Measurements from ENCODE around the gene NPIPB2. TPM values are rescaled to one million over a fixed set of nuclear protein-coding genes. Genes with fewer than 3 reads are reported as not detected.
"Not testable (repeated sequence)": the region's sequence is repeated elsewhere in the genome, so short reads cannot be mapped to it uniquely, and the experiment has no call there.

NPIPB2 gene
- total RNA-seq, 1 experiment from 2014 or later = 0.53 TPM

DNA sequence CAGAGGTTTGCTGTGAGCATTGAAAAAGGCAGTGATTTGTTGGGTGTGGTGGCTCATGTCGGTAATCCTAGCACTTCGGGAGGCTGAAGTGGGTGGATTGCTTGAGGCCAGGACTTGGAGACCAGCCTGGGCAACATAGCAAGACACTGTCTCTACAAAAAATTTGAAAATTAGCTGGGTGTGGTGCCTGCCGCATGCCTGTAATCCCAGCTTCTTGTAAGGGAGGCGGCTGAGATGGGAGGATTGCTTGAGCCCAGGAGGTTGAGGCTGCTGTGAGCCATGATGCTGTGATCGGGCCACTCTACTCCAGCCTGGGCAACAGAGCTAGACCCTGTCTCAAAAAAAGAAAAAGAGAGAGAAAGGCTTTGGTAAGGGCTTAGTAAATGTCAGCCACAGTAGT is 7.0 kb upstream of the NPIPB2 start:
- Histone ChIP-seq H3K4me1 (replicated peaks) (no peaks in the 10 kb centered on the region), H3K9me3 (replicated peaks) (no peaks in the 10 kb centered on the region), H3K4me3 (no peak overlapping the region), H3K36me3 (no peaks in the 10 kb centered on the region), H3K27me3 (replicated peaks) (no peaks in the 10 kb centered on the region), H3K27ac (no peak overlapping the region)
- DNase-seq (ENCODE audit: low read depth in 1 of 2, low spot score in 2 of 2) = no peak

DNA sequence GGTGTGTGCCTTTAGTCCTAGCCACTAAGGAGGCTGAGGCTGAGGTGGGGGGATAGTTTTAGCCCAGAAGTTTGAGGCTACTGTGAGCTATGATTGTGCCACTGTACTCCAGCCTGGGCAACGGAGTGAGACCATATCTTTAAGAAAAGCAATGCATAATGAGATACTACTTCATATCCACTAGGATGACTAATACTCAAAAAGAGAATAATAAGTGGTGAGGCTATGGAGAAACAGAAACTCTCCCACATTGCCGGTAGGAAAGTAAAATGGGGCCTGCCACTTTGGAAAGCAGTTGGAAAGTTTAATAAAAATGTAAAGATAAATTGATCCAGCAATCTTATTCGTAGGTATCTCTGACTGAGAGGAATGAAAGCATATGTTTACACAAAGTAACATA is 4.6 kb upstream of the NPIPB2 start:
- Histone ChIP-seq H3K36me3 (no peaks in the 10 kb centered on the region), H3K4me1 (replicated peaks) (no peaks in the 10 kb centered on the region), H3K9me3 (replicated peaks) (no peaks in the 10 kb centered on the region), H3K27me3 (replicated peaks) (no peaks in the 10 kb centered on the region), H3K4me3 (no peak overlapping the region), H3K27ac (no peak overlapping the region)
- DNase-seq (ENCODE audit: low read depth in 1 of 2, low spot score in 2 of 2) = no peak

GRCh38 chr16:11927350-11927749 is 14.5 kb downstream of the NPIPB2 start:
- not testable (repeated sequence) for H3K4me1 ChIP-seq (replicated peaks); H3K4me3 ChIP-seq; H3K27me3 ChIP-seq (replicated peaks); H3K9me3 ChIP-seq (replicated peaks); H3K27ac ChIP-seq; DNase-seq (ENCODE audit: low read depth in 1 of 2, low spot score in 2 of 2); H3K36me3 ChIP-seq

- not testable (repeated sequence) for H3K4me3 ChIP-seq; H3K4me1 ChIP-seq (replicated peaks); H3K36me3 ChIP-seq; H3K27me3 ChIP-seq (replicated peaks); DNase-seq (ENCODE audit: low read depth in 1 of 2, low spot score in 2 of 2); H3K9me3 ChIP-seq (replicated peaks); H3K27ac ChIP-seq
These were observed 17.8 kb downstream of the NPIPB2 start for GRCh38 chr16:11924046-11924445.

- H3K9me3 ChIP-seq (replicated peaks) = peaks cover 6% of the 10 kb centered on the region
- H3K27me3 ChIP-seq (replicated peaks) = no peaks in the 10 kb centered on the region
- DNase-seq (ENCODE audit: low read depth in 1 of 2, low spot score in 2 of 2) = peak; percentile 57
- peaks cover 20% of the 10 kb centered on the region for H3K4me1 ChIP-seq (replicated peaks)
- H3K36me3 ChIP-seq = peaks cover 28% of the 10 kb centered on the region
- H3K4me3 ChIP-seq = peak overlapping the region; percentile 94
- H3K27ac ChIP-seq = peak overlapping the region; percentile 45
These were observed 25.1 kb downstream of the NPIPB2 start for GRCh38 chr16:11916524-11917285.

DNA sequence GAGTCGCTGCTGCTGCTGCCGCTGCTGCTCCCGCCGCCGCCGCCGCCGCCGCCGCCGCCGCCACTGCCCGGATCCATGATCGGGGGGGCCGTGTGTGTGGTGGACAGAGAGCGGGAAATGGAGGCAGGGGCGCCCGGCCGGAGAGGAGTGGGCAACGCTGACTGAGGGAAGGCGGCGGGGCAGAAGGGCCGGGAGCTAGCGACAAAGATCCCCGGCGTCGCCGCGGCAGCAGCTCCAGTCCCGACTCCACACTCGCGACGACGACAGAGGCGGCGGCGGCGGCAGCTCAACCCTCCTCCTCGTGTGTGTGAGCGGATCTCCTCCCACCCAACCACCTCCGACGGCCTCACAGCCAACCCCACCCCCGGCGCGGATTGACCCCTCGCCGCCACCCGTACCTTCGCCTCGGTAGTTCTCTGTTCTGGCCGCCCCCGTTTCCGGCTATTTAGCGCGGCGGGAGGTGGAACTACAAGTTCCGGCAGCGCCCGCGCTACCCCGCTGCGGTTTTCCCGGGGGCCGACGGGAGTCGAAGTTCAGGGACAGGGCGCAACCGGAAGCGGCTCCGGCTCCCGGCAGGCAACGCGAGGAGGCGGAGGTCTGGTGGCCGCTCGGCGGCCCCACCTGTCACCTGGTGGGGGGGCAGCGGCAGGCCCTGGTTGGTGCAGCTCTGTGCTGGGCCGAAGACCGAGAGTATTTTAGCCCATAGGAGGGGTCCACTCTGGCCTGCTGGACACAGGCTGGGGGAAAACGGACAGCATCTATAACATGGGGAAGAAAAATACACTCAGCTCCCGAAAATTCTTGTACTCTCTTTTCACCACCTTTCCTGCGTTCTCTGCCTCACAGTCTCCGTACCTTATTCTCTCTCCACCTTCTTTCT is 26.0 kb downstream of the NPIPB2 start, which contains the start of gene GSPT1:
GSPT1 (minus strand) TSS at position 313 of the 880 bp plus-strand sequence; CDS start at position 77, 236 bp downstream.
- Histone ChIP-seq H3K4me1 (replicated peaks) (peaks cover 20% of the 10 kb centered on the region), H3K36me3 (peaks cover 28% of the 10 kb centered on the region), H3K4me3 (peak within 1 kb of the TSS; percentile 94), H3K9me3 (replicated peaks) (peaks cover 6% of the 10 kb centered on the region), H3K27me3 (replicated peaks) (no peaks in the 10 kb centered on the region), H3K27ac (peak within 1 kb of the TSS; percentile 80)
- peak; percentile 98 to 99 for DNase-seq (ENCODE audit: low read depth in 1 of 2, low spot score in 2 of 2)

- peak overlapping the region; percentile 80 for H3K27ac ChIP-seq
These were observed 26.7 kb downstream of the NPIPB2 start for GRCh38 chr16:11915114-11915643.

DNA sequence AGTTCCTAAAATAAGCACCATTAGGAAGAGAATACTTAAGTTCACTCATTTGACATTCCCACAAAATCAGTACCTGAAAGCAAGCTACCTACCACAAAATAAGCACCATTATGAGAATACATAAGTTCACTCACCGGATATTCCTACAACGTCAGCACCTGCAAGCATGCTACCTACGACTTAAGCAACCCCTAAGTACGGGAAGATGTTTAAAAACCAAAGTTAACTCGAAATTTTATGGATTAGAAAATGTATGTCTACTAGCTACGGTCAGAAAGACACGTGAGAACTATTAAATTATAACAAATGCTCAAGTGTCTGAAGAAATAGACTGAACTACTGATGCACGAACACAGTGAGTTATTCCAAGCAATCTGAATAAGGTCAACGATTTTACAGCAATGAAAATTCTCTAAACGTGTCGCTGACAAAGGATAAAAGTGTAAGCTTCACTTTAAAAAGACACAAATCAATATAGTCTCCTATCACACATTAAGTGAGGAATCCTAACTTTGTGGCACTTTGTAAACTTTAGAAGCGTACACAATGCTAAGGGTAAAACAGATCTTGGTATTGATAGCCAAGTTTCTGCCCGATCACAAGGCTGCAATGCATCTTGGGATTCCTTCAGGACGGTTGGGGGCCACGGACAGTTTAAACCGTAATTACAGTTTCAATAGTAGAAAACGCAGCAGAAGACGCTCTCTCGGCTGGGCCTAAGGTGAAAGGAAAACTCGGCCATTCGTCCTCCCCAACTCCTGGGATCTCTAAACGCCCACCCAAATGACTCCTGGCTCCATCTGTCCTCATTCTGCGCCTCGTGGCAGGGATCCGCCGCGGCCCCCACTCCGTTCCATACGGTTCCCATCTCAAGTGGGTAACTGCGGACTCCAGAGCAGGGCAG is 27.4 kb downstream of the NPIPB2 start:
- H3K27me3 ChIP-seq (replicated peaks) = no peaks in the 10 kb centered on the region
- H3K27ac ChIP-seq = peak overlapping the region; percentile 80
- H3K36me3 ChIP-seq = peaks cover 29% of the 10 kb centered on the region
- peaks cover 20% of the 10 kb centered on the region for H3K4me1 ChIP-seq (replicated peaks)
- H3K9me3 ChIP-seq (replicated peaks) = peaks cover 6% of the 10 kb centered on the region
- DNase-seq (ENCODE audit: low read depth in 1 of 2, low spot score in 2 of 2) = peak; percentile 51 to 52
- peak overlapping the region; percentile 94 for H3K4me3 ChIP-seq

More at GRCh38 chr16:11915114-11915643, 26.7 kb downstream of the NPIPB2 start:
- Histone ChIP-seq H3K4me1 (replicated peaks) (peaks cover 20% of the 10 kb centered on the region), H3K4me3 (peak overlapping the region; percentile 94), H3K36me3 (peaks cover 28% of the 10 kb centered on the region), H3K27me3 (replicated peaks) (no peaks in the 10 kb centered on the region), H3K9me3 (replicated peaks) (peaks cover 6% of the 10 kb centered on the region)
- DNase-seq (ENCODE audit: low read depth in 1 of 2, low spot score in 2 of 2) = no peak

DNA sequence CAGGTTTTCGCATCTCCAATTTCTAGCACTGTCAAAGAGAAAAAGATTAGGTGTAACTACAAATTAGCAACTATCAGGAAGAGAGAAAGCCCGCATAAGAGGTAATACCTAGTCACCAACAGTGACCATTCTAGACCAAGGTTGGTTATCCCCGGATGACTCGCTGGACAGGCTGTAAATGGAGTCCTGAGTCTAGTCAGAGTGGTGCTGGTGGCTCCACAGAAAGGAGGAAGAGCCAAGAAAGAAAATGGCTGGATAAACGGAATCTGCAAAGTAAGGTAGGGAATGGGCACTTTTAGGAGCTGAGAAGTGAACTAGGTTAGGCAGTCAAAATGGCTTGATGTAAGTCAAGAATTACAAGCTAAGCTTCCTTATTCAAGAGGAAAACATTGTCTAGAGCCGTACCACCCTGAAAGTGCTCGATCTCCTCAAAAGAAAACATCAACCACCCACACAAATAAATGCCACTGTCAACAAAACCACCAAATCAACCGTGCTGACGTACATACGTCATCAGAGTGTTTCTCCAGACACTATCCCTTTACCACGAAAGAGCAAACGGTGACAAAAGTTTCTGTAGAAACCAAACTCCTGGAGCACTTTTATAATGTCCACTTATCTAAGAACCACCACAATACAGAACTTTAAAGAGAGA is 28.3 kb downstream of the NPIPB2 start:
- Histone ChIP-seq H3K27me3 (replicated peaks) (no peaks in the 10 kb centered on the region), H3K36me3 (peaks cover 30% of the 10 kb centered on the region), H3K9me3 (replicated peaks) (peaks cover 6% of the 10 kb centered on the region), H3K4me3 (peak overlapping the region; percentile 94), H3K4me1 (replicated peaks) (peaks cover 20% of the 10 kb centered on the region), H3K27ac (0 out of 2 replicates have a peak overlapping the region, but pooled peaks have one; percentile 2)
- DNase-seq (ENCODE audit: low read depth in 1 of 2, low spot score in 2 of 2) = peak in 1 of 2 experiments; percentile 65

DNA sequence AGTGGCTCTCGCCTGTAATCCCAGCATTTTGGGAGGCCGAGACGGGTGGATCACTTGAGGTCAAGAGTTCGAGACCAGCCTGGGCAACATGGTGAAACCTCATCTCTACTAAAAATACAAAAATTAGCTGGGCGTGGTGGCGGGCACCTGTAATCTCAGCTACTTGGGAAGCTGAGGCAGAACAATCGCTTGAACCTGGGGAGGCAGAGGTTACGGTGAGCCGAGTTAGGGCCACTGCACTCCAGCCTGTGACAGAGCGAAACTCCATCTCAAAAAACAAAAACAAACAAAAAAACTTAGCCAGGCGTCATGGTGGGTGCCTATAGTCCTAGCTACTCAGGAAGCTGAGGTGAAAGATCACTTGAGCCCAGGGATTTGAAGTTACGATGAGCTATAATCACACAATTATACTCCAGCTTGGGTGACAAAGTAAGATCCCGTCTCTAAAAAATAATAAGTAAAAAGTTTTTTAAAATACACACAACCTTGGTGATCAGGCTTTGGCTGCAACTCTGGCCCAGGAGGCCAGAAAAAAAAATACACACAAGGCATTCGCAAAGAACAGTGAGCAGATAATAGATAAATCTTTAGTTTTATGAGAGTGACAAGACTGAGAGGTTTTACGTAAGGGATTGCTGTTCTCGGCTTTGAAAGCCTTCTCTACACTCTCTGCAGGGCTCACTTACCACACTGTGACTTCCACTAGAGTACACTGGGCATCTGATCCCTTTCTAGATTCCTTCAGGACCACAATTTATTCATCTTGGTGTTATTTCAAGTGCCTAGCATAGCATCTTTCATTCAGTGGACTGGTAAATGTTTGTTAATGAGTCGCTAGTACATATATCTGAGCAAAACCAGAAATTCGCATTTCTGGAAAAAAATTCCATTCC is 31.9 kb downstream of the NPIPB2 start:
- no peak overlapping the region for H3K4me3 ChIP-seq
- H3K27me3 ChIP-seq (replicated peaks) = no peaks in the 10 kb centered on the region
- peaks cover 51% of the 10 kb centered on the region for H3K36me3 ChIP-seq
- peaks cover 11% of the 10 kb centered on the region for H3K4me1 ChIP-seq (replicated peaks)
- H3K27ac ChIP-seq = no peak overlapping the region
- no peaks in the 10 kb centered on the region; the same call in 1 of the 2 replicates for H3K9me3 ChIP-seq (replicated peaks)
- no peak for DNase-seq (ENCODE audit: low read depth in 1 of 2, low spot score in 2 of 2)

- Histone ChIP-seq H3K4me1 (replicated peaks) (no peaks in the 10 kb centered on the region), H3K27ac (no peak overlapping the region), H3K36me3 (peaks cover 53% of the 10 kb centered on the region), H3K9me3 (replicated peaks) (no peaks in the 10 kb centered on the region; the same call in 1 of the 2 replicates), H3K4me3 (no peak overlapping the region), H3K27me3 (replicated peaks) (no peaks in the 10 kb centered on the region)
- DNase-seq (ENCODE audit: low read depth in 1 of 2, low spot score in 2 of 2) = no peak
These were observed 34.5 kb downstream of the NPIPB2 start for GRCh38 chr16:11907160-11907970.
